A673 (cell line): ENCODE results near the gene CAMKK1. TPM values are rescaled to one million over a fixed set of nuclear protein-coding genes. Genes with fewer than 3 reads are reported as not detected.

Source experiments
- BruUV-seq: library from RNA; stranded (reverse); fragments of 400-500 nt; replicated peaks from 2 replicates; lab custom pipeline; 2021; lab: Mats Ljungman, UMichigan
- CTCF ChIA-PET: fragments of 300-600 bp; sonication (Branson Sonifier 250); formaldehyde crosslinking; loops from one replicate; lab custom pipeline; 2022; ENCODE audit warnings: antibody characterized with exemption; lab: Charles Lee
- POLR2A ChIA-PET: fragments of 300-600 bp; sonication (Branson Sonifier 250); formaldehyde crosslinking; loops from one replicate; lab custom pipeline; 2022; ENCODE audit warnings: antibody characterized with exemption; ENCODE audit not compliant: low non-redundant PET; lab: Charles Lee
- DNase-seq: peaks from one replicate; pipeline ENCODE4 v3.0.0-alpha.2; 2015; ENCODE audit warnings: low spot score
- H3K27ac ChIP-seq: fragments of 200-600 bp; sonication (generic); 2 replicates; pipeline ENCODE4 v1.5.1; 2016; ENCODE audit warnings: mixed run types, low read depth, mild to moderate bottlenecking, mixed read lengths, antibody characterized with exemption, low read length; ENCODE audit not compliant: poor library complexity, severe bottlenecking
- H3K27me3 ChIP-seq: fragments of 200-600 bp; sonication (generic); replicated peaks from 2 replicates; pipeline ENCODE4 v1.6.1; 2017; ENCODE audit warnings: mixed run types, low read depth, mild to moderate bottlenecking, mixed read lengths, antibody characterized with exemption, low read length; ENCODE audit not compliant: insufficient read depth, poor library complexity
- H3K36me3 ChIP-seq: fragments of 200-600 bp; sonication (generic); 2 replicates; pipeline ENCODE4 v1.6.1; 2016; ENCODE audit warnings: mixed run types, mild to moderate bottlenecking, mixed read lengths, antibody characterized with exemption, low read length; ENCODE audit not compliant: insufficient read depth, poor library complexity, severe bottlenecking
- H3K4me1 ChIP-seq: fragments of 200-600 bp; sonication (generic); 2 replicates; pipeline ENCODE4 v1.6.1; 2017; ENCODE audit warnings: mixed run types, mild to moderate bottlenecking, mixed read lengths, antibody characterized with exemption, low read length; ENCODE audit not compliant: insufficient read depth, poor library complexity, severe bottlenecking
- H3K4me3 ChIP-seq: fragments of 200-600 bp; sonication (generic); 2 replicates; pipeline ENCODE4 v1.5.1; 2016; ENCODE audit warnings: low read depth, mixed run types, mild to moderate bottlenecking, mixed read lengths, low read length; ENCODE audit not compliant: poor library complexity, severe bottlenecking
- H3K9me3 ChIP-seq: fragments of 200-600 bp; sonication (generic); 2 replicates; pipeline ENCODE4 v1.6.1; 2016; ENCODE audit warnings: mixed run types, low read depth, mild to moderate bottlenecking, mixed read lengths, antibody characterized with exemption, low read length; ENCODE audit not compliant: poor library complexity, severe bottlenecking
- CTCF ChIP-seq: fragments of 300-800, 200-600 bp; sonication (generic); conservative IDR thresholded peaks from 2 replicates; pipeline ENCODE4 v1.5.1; 2017; ENCODE audit warnings: low read depth, mild to moderate bottlenecking, antibody characterized with exemption, low read length, moderate library complexity, mixed read lengths
- EZH2 ChIP-seq: fragments of 200-600 bp; sonication (generic); IDR thresholded peaks from 2 replicates; pipeline ENCODE4 v1.6.1; 2017; ENCODE audit warnings: borderline replicate concordance, low read depth, mild to moderate bottlenecking, mixed read lengths, antibody characterized with exemption, low read length; ENCODE audit not compliant: poor library complexity, severe bottlenecking
- intact Hi-C: fragments of 100-400 bp; cut with micrococcal nuclease; formaldehyde crosslinking; loops from one replicate; pipeline ENCODE4 v1.10.0; 2022; ENCODE audit not compliant: unreplicated experiment
- total RNA-seq: library from RNA; stranded (reverse); gene quantifications from 2 replicates; pipeline ENCODE4 v1.2.3, GENCODE V29; 2021

The CAMKK1 gene
- total RNA-seq, 1 experiment from 2014 or later: 6.1 TPM

DNA sequence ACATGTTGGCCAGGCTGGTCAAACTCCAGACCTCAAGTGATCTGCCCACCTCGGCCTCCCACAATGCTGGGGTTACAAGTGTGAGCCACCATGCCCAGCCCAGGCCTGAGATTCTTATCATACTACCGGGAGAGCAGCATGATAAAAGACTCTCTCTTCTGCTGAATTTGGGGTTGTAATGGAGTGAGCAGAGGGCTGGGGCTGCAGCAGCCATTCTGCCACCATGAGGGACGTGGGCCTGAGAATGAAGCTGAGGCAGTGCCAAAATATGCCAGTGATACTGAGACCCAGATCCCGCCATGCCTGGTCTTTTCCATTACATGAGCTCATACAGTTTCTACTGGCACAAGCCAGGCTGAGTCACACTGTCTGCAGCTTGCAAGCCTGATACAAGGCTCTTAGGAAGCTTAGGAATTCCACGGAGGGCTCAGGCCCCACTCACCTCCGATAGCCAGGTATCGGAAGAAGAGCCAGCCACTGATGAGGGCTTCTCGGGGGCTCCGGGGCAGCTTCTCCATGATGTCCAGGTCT is 43.0 kb upstream of the CAMKK1 start:
- no peak for DNase-seq
- Histone ChIP-seq H3K9me3 (no peaks in the 10 kb centered on the region), H3K27ac (no peak overlapping the region), H3K36me3 (no peaks in the 10 kb centered on the region), H3K27me3 (no peaks in the 10 kb centered on the region), H3K4me3 (no peak overlapping the region), H3K4me1 (no peaks in the 10 kb centered on the region)
- CTCF ChIA-PET: interaction anchor here (0.6 kb wide), 1 partner anchor 275 kb away, joined by 3 read pairs; no protein-coding TSS in a partner anchor
- POLR2A ChIA-PET: no interaction called here
- intact Hi-C loops: loop anchor here (5.0 kb wide), 1 partner anchor 66 kb away; no protein-coding TSS in a partner anchor
- BruUV-seq: no TSS peak
- TF ChIP-seq CTCF: no peak
- no peak for TF ChIP-seq EZH2

- Histone ChIP-seq H3K27me3 (no peaks in the 10 kb centered on the region), H3K36me3 (no peaks in the 10 kb centered on the region), H3K27ac (no peak overlapping the region), H3K9me3 (no peaks in the 10 kb centered on the region), H3K4me3 (no peak overlapping the region), H3K4me1 (no peaks in the 10 kb centered on the region)
- CTCF ChIA-PET: no interaction called here
- TF ChIP-seq EZH2 (no peak), CTCF (peak; percentile 74)
- peak; percentile 84 for DNase-seq
- no TSS peak for BruUV-seq
- intact Hi-C loops: loop anchor here (5.0 kb wide), 1 partner anchor 67 kb away; no protein-coding TSS in a partner anchor
- POLR2A ChIA-PET: no interaction called here
Observed at GRCh38 chr17:3935140-3935542, 42.3 kb upstream of the CAMKK1 start.

DNA sequence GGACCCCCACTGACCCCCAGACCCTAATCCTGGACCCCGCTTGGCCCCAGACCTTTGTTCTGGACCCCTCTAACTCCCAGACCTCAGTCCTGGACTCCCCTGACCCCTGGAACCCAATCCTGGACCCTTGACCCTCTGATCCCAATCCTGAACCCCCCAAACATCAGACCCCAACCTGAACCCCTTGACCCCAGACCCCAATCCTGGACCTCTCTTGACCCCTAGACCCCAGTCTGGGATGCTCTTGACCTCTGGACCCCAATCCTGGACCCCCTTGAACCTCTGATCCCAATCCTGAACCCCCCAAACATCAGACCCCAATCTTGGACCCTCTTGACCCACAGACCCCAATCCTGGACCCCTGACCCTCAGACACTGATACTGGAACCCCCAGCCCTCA is 36.9 kb upstream of the CAMKK1 start:
- Histone ChIP-seq H3K9me3 (no peaks in the 10 kb centered on the region), H3K27ac (no peak overlapping the region), H3K27me3 (no peaks in the 10 kb centered on the region), H3K4me3 (no peak overlapping the region), H3K4me1 (no peaks in the 10 kb centered on the region), H3K36me3 (no peaks in the 10 kb centered on the region)
- no peak for DNase-seq
- BruUV-seq: no TSS peak
- TF ChIP-seq CTCF: no peak
- TF ChIP-seq EZH2: no peak
- POLR2A ChIA-PET: no interaction called here
- CTCF ChIA-PET: no interaction called here
- intact Hi-C loops: no loop called here
